ENCODE results near the gene FOXM1.

DNA sequence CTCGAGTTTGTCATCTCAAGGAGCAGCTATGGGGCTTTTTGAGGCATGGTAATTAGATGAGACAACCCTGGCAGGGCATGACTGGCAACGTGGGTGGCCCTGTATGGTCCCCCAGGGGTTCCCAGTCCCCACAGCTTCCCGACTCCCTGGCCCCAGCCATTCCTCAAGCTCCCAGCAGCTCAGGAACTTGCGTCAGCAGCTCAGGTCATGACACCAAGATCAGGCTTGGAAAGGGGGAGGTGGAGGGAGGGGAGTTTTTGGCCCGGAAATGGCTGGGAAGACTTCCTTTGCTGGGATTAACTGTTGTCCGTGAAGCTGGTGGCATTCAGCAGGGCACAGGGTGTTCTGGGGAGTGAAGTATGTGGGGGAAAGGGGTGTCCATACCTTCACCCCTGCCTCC, 31.7 kb downstream of the FOXM1 start:
- TF ChIP-seq, protein P1, sequence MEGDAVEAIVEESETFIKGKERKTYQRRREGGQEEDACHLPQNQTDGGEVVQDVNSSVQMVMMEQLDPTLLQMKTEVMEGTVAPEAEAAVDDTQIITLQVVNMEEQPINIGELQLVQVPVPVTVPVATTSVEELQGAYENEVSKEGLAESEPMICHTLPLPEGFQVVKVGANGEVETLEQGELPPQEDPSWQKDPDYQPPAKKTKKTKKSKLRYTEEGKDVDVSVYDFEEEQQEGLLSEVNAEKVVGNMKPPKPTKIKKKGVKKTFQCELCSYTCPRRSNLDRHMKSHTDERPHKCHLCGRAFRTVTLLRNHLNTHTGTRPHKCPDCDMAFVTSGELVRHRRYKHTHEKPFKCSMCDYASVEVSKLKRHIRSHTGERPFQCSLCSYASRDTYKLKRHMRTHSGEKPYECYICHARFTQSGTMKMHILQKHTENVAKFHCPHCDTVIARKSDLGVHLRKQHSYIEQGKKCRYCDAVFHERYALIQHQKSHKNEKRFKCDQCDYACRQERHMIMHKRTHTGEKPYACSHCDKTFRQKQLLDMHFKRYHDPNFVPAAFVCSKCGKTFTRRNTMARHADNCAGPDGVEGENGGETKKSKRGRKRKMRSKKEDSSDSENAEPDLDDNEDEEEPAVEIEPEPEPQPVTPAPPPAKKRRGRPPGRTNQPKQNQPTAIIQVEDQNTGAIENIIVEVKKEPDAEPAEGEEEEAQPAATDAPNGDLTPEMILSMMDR (IDR thresholded peaks at IDR 0.05; ENCODE audit: low read length) = no peak
- TF ChIP-seq EZH2 (optimal IDR thresholded peaks at IDR 0.05; ENCODE audit: low read depth, low read length) (no peak), EZH2phosphoT487 (IDR thresholded peaks at IDR 0.05; ENCODE audit: low read length) (no peak)

Measured in MM.1S (cell line).